GM12865 (cell line): ENCODE measurements around the gene TGFBI.
A peak's percentile ranks its signal among the peaks of the same experiment; 100 is the strongest.

Experiments used
- DNase-seq: peaks from one replicate; pipeline ENCODE4 v3.0.0; 2010; ENCODE audit warnings: low read depth
- H3K4me3 ChIP-seq: 2 replicates; pipeline ENCODE4 v1.5.1; 2011; ENCODE audit warnings: mild to moderate bottlenecking, low read depth, low read length, control low read depth
- TF ChIP-seq, protein P1 (sequence below): IDR thresholded peaks from 2 replicates; pipeline ENCODE4 v1.5.1; 2011; ENCODE audit warnings: low read length, control low read depth, low read depth, inconsistent platforms; ENCODE audit not compliant: insufficient read depth; ENCODE audit errors: missing control alignments

Gene TGFBI

DNA sequence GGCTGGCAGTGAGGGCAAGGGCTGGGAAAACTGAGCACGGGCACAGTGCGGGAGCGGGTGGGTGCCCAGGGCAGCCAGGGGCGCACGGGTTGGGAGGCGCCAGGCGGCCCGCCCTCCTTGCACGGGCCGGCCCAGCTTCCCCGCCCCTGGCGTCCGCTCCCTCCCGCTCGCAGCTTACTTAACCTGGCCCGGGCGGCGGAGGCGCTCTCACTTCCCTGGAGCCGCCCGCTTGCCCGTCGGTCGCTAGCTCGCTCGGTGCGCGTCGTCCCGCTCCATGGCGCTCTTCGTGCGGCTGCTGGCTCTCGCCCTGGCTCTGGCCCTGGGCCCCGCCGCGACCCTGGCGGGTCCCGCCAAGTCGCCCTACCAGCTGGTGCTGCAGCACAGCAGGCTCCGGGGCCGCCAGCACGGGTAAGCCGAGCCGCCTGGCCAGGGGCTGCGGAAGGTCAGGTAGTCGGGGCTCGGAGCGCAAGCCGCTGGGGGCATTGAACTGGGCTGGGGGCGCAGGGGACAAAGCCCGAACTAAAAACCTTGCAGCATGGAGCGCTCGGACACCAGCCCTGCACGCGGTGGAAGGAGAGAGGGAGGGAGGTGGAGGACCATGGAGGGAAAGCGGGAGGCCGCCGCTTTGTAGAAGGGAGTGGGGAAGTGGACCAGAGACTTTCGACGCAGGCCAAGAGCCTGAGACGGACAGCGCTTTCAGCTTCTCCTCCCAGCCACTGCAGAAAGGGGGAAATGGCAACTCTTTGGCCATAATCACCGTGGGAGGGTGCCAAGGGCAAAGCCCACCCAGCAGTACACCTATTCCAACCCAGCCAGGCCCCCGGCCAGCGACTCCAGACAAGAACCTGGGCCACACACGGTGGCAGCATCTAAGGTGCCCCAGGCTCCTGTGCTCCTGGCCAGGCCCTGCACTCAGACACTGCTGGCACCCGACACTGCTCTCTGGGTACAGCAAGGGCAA, at the start of gene TGFBI:
TGFBI (plus strand) TSS at position 207 of the 961 bp plus-strand sequence; CDS start at position 275, 68 bp downstream.
- no peak within 1 kb of the TSS for H3K4me3 ChIP-seq
- DNase-seq = peak; percentile 40
- TF ChIP-seq, protein P1, sequence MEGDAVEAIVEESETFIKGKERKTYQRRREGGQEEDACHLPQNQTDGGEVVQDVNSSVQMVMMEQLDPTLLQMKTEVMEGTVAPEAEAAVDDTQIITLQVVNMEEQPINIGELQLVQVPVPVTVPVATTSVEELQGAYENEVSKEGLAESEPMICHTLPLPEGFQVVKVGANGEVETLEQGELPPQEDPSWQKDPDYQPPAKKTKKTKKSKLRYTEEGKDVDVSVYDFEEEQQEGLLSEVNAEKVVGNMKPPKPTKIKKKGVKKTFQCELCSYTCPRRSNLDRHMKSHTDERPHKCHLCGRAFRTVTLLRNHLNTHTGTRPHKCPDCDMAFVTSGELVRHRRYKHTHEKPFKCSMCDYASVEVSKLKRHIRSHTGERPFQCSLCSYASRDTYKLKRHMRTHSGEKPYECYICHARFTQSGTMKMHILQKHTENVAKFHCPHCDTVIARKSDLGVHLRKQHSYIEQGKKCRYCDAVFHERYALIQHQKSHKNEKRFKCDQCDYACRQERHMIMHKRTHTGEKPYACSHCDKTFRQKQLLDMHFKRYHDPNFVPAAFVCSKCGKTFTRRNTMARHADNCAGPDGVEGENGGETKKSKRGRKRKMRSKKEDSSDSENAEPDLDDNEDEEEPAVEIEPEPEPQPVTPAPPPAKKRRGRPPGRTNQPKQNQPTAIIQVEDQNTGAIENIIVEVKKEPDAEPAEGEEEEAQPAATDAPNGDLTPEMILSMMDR = no peak

DNA sequence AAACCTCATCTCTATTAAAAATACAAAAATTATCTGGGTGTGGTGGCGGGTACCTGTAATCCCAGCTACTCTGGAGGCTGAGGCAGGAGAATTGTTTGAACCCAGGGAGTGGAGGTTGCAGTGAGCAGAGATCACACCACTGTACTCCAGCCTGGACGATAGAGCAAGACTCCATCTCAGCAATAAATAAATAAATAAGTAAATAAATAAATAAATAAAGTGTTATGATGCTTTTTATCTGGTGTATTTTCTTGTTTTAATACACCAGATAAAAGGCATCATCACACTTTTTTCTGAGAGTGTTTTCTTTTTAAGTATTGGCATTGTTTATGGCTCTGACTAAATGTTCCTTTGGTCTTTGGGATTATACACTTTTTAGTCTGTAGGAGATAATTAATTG, 49.8 kb upstream of the TGFBI start:
- H3K4me3 ChIP-seq = no peak overlapping the region
- TF ChIP-seq, protein P1 = no peak
- no peak for DNase-seq

DNA sequence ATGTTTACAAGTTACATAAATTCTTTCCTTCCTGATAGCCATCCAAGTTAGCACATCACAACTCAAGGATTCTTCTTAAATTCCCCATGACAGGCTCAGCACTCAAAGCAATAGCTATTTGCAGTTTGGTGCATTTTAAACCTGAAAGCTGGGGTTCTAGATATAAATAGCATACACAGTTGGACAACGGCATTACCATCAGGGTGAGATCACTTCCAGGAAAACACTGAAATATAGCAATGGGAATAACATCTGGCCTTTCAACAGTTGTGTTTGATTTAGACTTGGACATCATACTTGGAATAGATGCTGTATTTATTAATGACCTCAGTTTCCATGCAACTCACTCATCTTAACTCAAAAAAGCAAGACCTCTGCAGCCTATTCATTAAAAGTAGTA, 49.3 kb upstream of the TGFBI start:
- no peak overlapping the region for H3K4me3 ChIP-seq
- no peak for DNase-seq
- TF ChIP-seq, protein P1 = no peak

DNA sequence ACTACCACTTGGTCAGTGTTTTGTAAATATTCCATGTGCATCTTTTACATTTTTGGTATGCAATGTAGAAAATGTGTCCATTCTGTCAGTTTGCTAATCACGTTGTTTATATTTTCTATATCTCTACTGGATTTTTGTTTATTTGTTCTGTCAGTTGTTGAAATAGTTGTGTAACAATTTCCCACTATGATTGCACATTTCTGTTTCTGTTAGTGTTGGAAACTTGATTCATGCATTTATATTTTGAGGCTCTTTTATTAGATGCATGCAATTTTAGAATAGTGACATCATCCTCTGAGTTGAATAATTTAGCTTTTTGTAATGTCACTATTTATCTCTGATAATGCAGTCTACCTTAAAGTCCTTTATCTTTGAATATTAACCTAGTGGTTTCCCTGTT, 48.2 kb upstream of the TGFBI start:
- TF ChIP-seq, protein P1 = no peak
- no peak for DNase-seq
- no peak overlapping the region for H3K4me3 ChIP-seq

DNA sequence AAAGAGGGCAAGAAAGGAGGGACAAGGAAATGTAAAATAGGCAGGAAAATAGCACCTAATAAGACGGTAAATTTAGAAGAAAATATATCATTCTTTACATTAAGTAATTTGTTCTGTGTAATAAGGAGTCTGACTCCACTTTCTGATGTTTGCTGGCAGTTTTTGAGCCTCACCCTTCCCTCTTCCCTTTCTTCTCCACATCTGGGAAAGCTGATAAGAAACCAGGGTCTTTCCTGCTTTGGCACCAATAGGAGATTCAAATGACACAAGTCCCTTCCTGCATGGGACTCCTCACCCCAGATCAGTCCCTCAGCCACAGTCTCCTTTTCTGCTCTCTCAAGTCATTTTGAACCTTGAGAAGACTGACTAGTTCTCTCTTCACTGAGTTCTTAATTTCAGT, 42.8 kb upstream of the TGFBI start:
- no peak overlapping the region for H3K4me3 ChIP-seq
- no peak for DNase-seq
- TF ChIP-seq, protein P1 = no peak

DNA sequence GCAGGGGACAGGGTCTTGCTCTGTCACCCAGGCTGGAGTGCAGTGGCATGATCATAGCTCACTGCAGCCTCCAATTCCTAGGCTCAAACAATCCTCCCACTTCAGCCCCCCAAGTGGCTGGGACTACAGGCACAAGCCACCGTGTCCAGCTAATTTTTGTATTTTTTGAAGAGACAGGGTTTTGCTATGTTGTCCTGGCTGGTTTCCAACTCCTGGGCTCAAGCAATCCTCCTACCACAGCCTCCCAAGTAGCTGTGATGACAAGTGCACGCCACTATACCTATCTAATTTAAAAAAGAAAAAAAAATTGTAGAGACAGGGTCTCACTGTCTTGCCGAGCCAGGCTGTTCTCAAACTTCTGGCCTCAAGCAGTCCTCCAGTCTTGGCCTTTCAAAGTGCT, 42.4 kb upstream of the TGFBI start:
- no peak for DNase-seq
- no peak overlapping the region for H3K4me3 ChIP-seq
- TF ChIP-seq, protein P1 = no peak
